Measurements from ENCODE around the gene LRP1B. TPM values are rescaled to one million over a fixed set of nuclear protein-coding genes. Genes with fewer than 3 reads are reported as not detected.

The LRP1B gene
- total and polyA plus RNA-seq, 2 of the 8 experiments (the other 6 are each of a cell fraction or from before 2014, with no cell fraction given) = 0.03 TPM; not detected in 1

DNA sequence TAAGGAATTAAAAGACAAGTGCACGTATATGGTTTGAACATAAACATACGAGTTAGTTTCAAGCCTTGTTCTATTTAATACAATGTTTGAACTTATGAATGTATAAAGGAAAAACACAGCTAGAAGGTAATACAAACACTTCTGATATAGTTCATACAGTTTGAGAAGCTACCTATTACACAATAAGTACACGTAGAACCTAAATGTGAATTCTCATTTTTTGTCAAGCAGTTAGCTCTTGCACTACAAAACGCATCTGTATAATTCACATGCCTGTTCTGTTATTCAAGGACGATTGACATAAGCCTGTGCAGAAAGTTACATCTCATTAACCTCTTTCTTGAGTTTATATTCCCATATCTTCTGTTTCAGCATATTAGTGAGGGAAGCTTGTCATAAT lies 2.7 kb downstream of the LRP1B start:
- Histone ChIP-seq H2BK5ac (ENCODE audit: low read depth, low read length) (no peak overlapping the region), H4K91ac (replicated peaks; ENCODE audit: insufficient read length, low read length) (no peak overlapping the region), H2BK15ac (ENCODE audit: low read length) (no peak overlapping the region), H3K9ac (replicated peaks in 1 of 4; ENCODE audit: extremely low read depth in 1 of 4, low read depth in 3 of 4, low read length in 3 of 4) (no peak overlapping the region), H3K56ac (replicated peaks; ENCODE audit: insufficient read length, low read depth, low read length) (no peak overlapping the region), H2AK5ac (ENCODE audit: low read depth, low read length) (no peak overlapping the region), H4K5ac (ENCODE audit: insufficient read length, low read depth, low read length) (no peak overlapping the region), H3K27me3 (replicated peaks in 1 of 4; ENCODE audit: control insufficient read depth in 3 of 4, extremely low read depth in 1 of 4, insufficient read depth in 3 of 4, low read length in 3 of 4) (peaks cover 4 to 29% (median 22%) of the 10 kb centered on the region in 4 experiments), H2BK12ac (ENCODE audit: low read depth, low read length) (no peak overlapping the region), H3K4ac (replicated peaks; ENCODE audit: insufficient read length, low read depth, low read length) (no peak overlapping the region), H3K18ac (ENCODE audit: extremely low read depth, low read length) (no peak overlapping the region), H3K23me2 (ENCODE audit: low read depth, low read length) (peaks cover 19% of the 10 kb centered on the region), H4K8ac (ENCODE audit: extremely low read depth, insufficient read depth, low read length) (no peak overlapping the region), H3K79me1 (ENCODE audit: low read depth, low read length) (no peaks in the 10 kb centered on the region), H3K9me3 (ENCODE audit: insufficient read depth in 2 of 2, low read depth in 1 of 2, low read length in 1 of 2) (no peaks in the 10 kb centered on the region), H2AFZ (ENCODE audit: low read length) (no peak overlapping the region), H3K27ac (ENCODE audit: low read depth, low read length) (no peak overlapping the region), H3K4me3 (ENCODE audit: extremely low read depth in 1 of 4, insufficient read depth in 2 of 4, low read depth in 3 of 4, low read length in 4 of 4) (no peak overlapping the region), H3K36me3 (ENCODE audit: control insufficient read depth in 2 of 4, insufficient read depth in 4 of 4, low read length in 3 of 4) (no peaks in the 10 kb centered on the region), H3K14ac (ENCODE audit: insufficient read length) (no peak overlapping the region), H3K23ac (ENCODE audit: insufficient read length) (no peak overlapping the region), H3K4me1 (replicated peaks in 1 of 4; ENCODE audit: control insufficient read depth in 3 of 4, insufficient read depth in 4 of 4, low read length in 3 of 4) (no peaks in the 10 kb centered on the region; a peak in 1 of 7 replicates), H2BK20ac (ENCODE audit: low read length) (no peak overlapping the region), H3K79me2 (ENCODE audit: control insufficient read depth in 1 of 2, insufficient read depth in 2 of 2, low read length in 2 of 2) (no peaks in the 10 kb centered on the region), H2BK120ac (replicated peaks; ENCODE audit: low read depth, low read length) (no peak overlapping the region), H4K20me1 (replicated peaks in 1 of 2; ENCODE audit: control insufficient read depth in 1 of 2, insufficient read depth in 2 of 2, low read length in 2 of 2) (no peaks in the 10 kb centered on the region), H3K4me2 (ENCODE audit: insufficient read depth in 1 of 2, low read depth in 2 of 2, low read length in 2 of 2) (no peak overlapping the region)
- WGBS, 2 experiments (ENCODE audit: extremely low coverage in 1 of 2, insufficient coverage in 1 of 2, insufficient read length in 1 of 2, insufficient replicate concordance in 2 of 2, low coverage in 1 of 2, low lambda C conversion rate in 2 of 2, missing lambda C conversion rate in 1 of 2) = 90% methylated on average over 5 of the region's 5 CpGs; no CpG with 5 or more reads in 1 of the 2 experiments
- DNase-seq (ENCODE audit: low read depth in 1 of 2, low spot score in 2 of 2) = no peak
- TF ChIP-seq PHF8 (conservative IDR thresholded peaks at IDR 0.05; ENCODE audit: low read depth, low read length) = no peak
- no peak for TF ChIP-seq ATF3 (IDR thresholded peaks at IDR 0.05; ENCODE audit: insufficient read depth, low read depth, low read length)
- TF ChIP-seq SAP30 (IDR thresholded peaks at IDR 0.05; ENCODE audit: insufficient read depth, insufficient replicate concordance, low read length) = no peak
- TF ChIP-seq JUND (IDR thresholded peaks at IDR 0.05; ENCODE audit: low read length) = no peak
- TF ChIP-seq CHD1 (IDR thresholded peaks at IDR 0.05; ENCODE audit: low read depth, low read length) = no peak
- TF ChIP-seq CEBPB (IDR thresholded peaks at IDR 0.05; ENCODE audit: low read depth, low read length) = no peak
- no peak for TF ChIP-seq FOSL1 (IDR thresholded peaks at IDR 0.05; ENCODE audit: insufficient read depth, low read depth, low read length)
- no peak for TF ChIP-seq CREB1 (IDR thresholded peaks at IDR 0.05)
- no peak for TF ChIP-seq NANOG (IDR thresholded peaks at IDR 0.05; ENCODE audit: insufficient read depth, low read depth, low read length, poor library complexity, severe bottlenecking)
- no peak for TF ChIP-seq RFX5 (IDR thresholded peaks at IDR 0.05; ENCODE audit: borderline replicate concordance, low read depth, low read length)
- TF ChIP-seq BRCA1 (IDR thresholded peaks at IDR 0.05; ENCODE audit: low read depth, low read length) = no peak
- TF ChIP-seq RXRA (IDR thresholded peaks at IDR 0.05; ENCODE audit: insufficient read depth, low read depth, low read length) = no peak
- no peak for TF ChIP-seq EZH2 (IDR thresholded peaks at IDR 0.05; ENCODE audit: low read depth, low read length, severe bottlenecking)
- no peak for FAIRE-seq
- ChIA-PET CTCF (ENCODE audit: partially characterized antibody) (interaction anchor here (1.2 to 2.7 kb wide), 2 partner anchors 12 to 13 kb away, joined by 5 to 10 read pairs; no protein-coding TSS in a partner anchor), POLR2A (ENCODE audit: partially characterized antibody) (no interaction called here)

Measured in H1 (cell line).